NCI-H69 (cell line): ENCODE results near the gene CPT1A.

Experiments used
- DNase-seq: peaks from one replicate; lab custom pipeline; 2025; lab: John Stamatoyannopoulos, UW

CPT1A gene

DNA sequence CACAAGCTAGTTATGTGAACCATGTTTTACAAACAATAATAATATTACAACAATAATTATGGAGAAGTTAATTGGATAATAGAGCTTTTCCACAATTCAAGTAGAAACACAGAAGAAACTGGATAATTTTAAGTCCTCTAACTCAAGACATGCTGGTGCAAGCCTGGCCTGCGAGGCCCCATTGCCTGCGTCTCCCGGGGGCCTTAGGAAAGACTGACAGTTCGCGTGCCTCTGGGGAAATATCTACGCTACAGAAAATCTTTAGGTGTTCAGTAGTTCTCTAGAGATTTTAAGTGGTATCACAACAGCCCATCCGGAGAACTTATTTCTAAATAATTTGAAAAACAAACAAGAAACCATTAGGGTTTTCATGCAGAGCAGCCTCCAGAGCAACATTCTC is 134.2 kb downstream of the CPT1A start:
- DNase-seq = no peak

DNA sequence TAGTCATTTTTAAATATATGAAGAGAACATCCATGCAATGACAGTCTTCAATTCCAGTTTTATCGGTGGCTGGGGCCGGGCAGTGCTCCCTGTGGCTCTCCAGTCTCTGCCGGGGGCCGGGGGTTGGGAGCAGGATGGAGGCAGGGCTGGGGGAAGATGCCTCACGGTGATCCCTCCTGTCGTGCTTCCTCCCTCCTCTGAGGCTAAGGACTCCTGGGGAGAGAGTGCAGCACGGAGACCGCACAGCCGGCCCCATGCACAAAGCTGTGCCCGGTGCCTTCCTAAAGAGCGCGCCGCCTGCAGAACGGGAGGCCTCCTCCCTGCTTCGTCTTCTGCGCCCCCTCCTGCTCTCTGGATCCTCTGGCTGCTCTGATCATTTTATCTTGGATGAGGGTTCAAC is 136.8 kb downstream of the CPT1A start:
- peak; percentile 70 for DNase-seq
